Adrenal gland (tissue), 5 donors: ENCODE measurements around the gene ACTL10.

Source experiments
- CTCF ChIP-seq, 6 experiments: fragments of 450-650 bp in 4 of 6; fragments of 200-600 bp in 2 of 6; sonication (generic) in 1 of 6; IDR thresholded peaks; 1 replicate in 5 of 6; 2 replicates in 1 of 6; pipeline versions ENCODE4 v1.5.1 to v1.8.0; 2016 to 2021; ENCODE audit warnings: antibody characterized with exemption in 6 of 6, mild to moderate bottlenecking in 2 of 6, moderate library complexity in 1 of 6
- POLR2A ChIP-seq, 2 donors: fragments of 450-650 bp; IDR thresholded peaks; one replicate each; pipeline ENCODE4 v1.6.1; 2017; ENCODE audit warnings: antibody characterized with exemption in 2 of 2, mild to moderate bottlenecking in 2 of 2, moderate library complexity in 1 of 2
- donor health status: DM: no; HTN: no; CAD: no.

- TF ChIP-seq CTCF (IDR thresholded peaks at IDR 0.05) (no peak), POLR2A (IDR thresholded peaks at IDR 0.05) (no peak)
Observed at GRCh38 chr20:33676121-33676520, 9.4 kb downstream of the ACTL10 start.
